Mesenchymal stem cell (in vitro differentiated cells and primary cell): Measurements from ENCODE around the gene OR2K2.
"Not testable (repeated sequence)": the region's sequence is repeated elsewhere in the genome, so short reads cannot be mapped to it uniquely, and the experiment has no call there.

Experiments
- DNase-seq: peaks from one replicate; pipeline ENCODE4 v3.0.0-alpha.2; 2013
- H2AFZ ChIP-seq: one replicate; pipeline ENCODE4 v1.6.1; 2013; ENCODE audit warnings: low read depth, mild to moderate bottlenecking, control low read depth, inconsistent platforms, low read length, moderate library complexity
- H2AK5ac ChIP-seq: 2 replicates; pipeline ENCODE4 v1.6.1; 2013; ENCODE audit warnings: low read length, moderate library complexity, mild to moderate bottlenecking, inconsistent platforms; ENCODE audit not compliant: severe bottlenecking
- H2BK120ac ChIP-seq: one replicate; pipeline ENCODE4 v1.6.1; 2013; ENCODE audit warnings: low read depth, mild to moderate bottlenecking, inconsistent platforms, low read length, moderate library complexity
- H2BK12ac ChIP-seq, 2 experiments: one replicate each; pipeline ENCODE4 v1.6.1; 2013; ENCODE audit warnings: inconsistent platforms in 2 of 2, low read length in 2 of 2, mild to moderate bottlenecking in 2 of 2, moderate library complexity in 2 of 2, control low read depth in 1 of 2
- H2BK15ac ChIP-seq: one replicate; pipeline ENCODE4 v1.6.1; 2013; ENCODE audit warnings: mild to moderate bottlenecking, low read depth, inconsistent platforms; ENCODE audit not compliant: poor library complexity, severe bottlenecking
- H2BK5ac ChIP-seq: 2 replicates; pipeline ENCODE4 v1.6.1; 2013; ENCODE audit warnings: low read depth, mild to moderate bottlenecking, low read length, control low read depth, inconsistent platforms; ENCODE audit not compliant: poor library complexity, severe bottlenecking
- H3K14ac ChIP-seq, 2 experiments: one replicate each; pipeline ENCODE4 v1.6.1; 2013; ENCODE audit warnings: inconsistent platforms in 2 of 2, low read length in 2 of 2, control low read depth in 1 of 2, mild to moderate bottlenecking in 1 of 2, moderate library complexity in 1 of 2
- H3K18ac ChIP-seq, 2 experiments: one replicate each; pipeline ENCODE4 v1.6.1; 2013; ENCODE audit warnings: inconsistent platforms in 2 of 2, low read length in 2 of 2, control low read depth in 1 of 2, low read depth in 1 of 2, mild to moderate bottlenecking in 1 of 2
- H3K23ac ChIP-seq, 2 experiments: one replicate each; pipeline ENCODE4 v1.6.1; 2013; ENCODE audit warnings: inconsistent platforms in 2 of 2, low read length in 2 of 2, mild to moderate bottlenecking in 2 of 2, moderate library complexity in 2 of 2, control low read depth in 1 of 2
- H3K27ac ChIP-seq: 2 replicates; pipeline ENCODE4 v1.5.1; 2013; ENCODE audit warnings: mild to moderate bottlenecking, moderate library complexity, low read length, control low read depth, inconsistent platforms; ENCODE audit not compliant: poor library complexity, severe bottlenecking
- H3K27me3 ChIP-seq, 2 experiments: 2 replicates each; pipeline versions ENCODE4 v1.6.1 to v1.7.0; 2013; ENCODE audit warnings: low read length in 2 of 2, mild to moderate bottlenecking in 2 of 2, moderate library complexity in 2 of 2, control low read depth in 1 of 2, inconsistent platforms in 1 of 2; ENCODE audit not compliant: control insufficient read depth in 1 of 2, insufficient read depth in 1 of 2
- H3K36me3 ChIP-seq, 2 experiments: 2 replicates each; pipeline versions ENCODE4 v1.6.1 to v1.7.0; 2013; ENCODE audit warnings: low read length in 2 of 2, control low read depth in 1 of 2, inconsistent platforms in 1 of 2, low read depth in 1 of 2, mild to moderate bottlenecking in 1 of 2; ENCODE audit not compliant: insufficient read depth in 2 of 2, control insufficient read depth in 1 of 2
- H3K4ac ChIP-seq, 2 experiments: one replicate each; pipeline ENCODE4 v1.6.1; 2013; ENCODE audit warnings: inconsistent platforms in 2 of 2, low read length in 2 of 2, mild to moderate bottlenecking in 2 of 2, moderate library complexity in 2 of 2, control low read depth in 1 of 2, low read depth in 1 of 2
- H3K4me1 ChIP-seq: 2 replicates; pipeline ENCODE4 v1.6.1; 2013; ENCODE audit warnings: low read depth, low read length, control low read depth; ENCODE audit not compliant: control insufficient read depth, insufficient read depth
- H3K4me2 ChIP-seq: 2 replicates; pipeline ENCODE4 v1.6.1; 2013; ENCODE audit warnings: low read length, mild to moderate bottlenecking, inconsistent platforms; ENCODE audit not compliant: poor library complexity, severe bottlenecking
- H3K4me3 ChIP-seq, 2 experiments: 2 replicates each; pipeline versions ENCODE4 v1.5.1 to v1.7.0; 2013; ENCODE audit warnings: low read length in 2 of 2, mild to moderate bottlenecking in 2 of 2, control low read depth in 1 of 2, low read depth in 1 of 2; ENCODE audit not compliant: insufficient read depth in 1 of 2
- H3K79me1 ChIP-seq: replicated peaks from 2 replicates; pipeline ENCODE4 v1.6.1; 2013; ENCODE audit warnings: mild to moderate bottlenecking, control low read depth, low read length, inconsistent platforms; ENCODE audit not compliant: poor library complexity, severe bottlenecking
- H3K9ac ChIP-seq: 2 replicates; pipeline ENCODE4 v1.7.0; 2013; ENCODE audit warnings: mild to moderate bottlenecking, low read length, moderate library complexity
- H3K9me3 ChIP-seq: 2 replicates; pipeline ENCODE4 v1.7.0; 2013; ENCODE audit warnings: mild to moderate bottlenecking, low read length; ENCODE audit not compliant: control insufficient read depth
- H4K8ac ChIP-seq: one replicate; pipeline ENCODE4 v1.6.1; 2013; ENCODE audit warnings: inconsistent platforms, mild to moderate bottlenecking, low read length, moderate library complexity
- H4K91ac ChIP-seq: one replicate; pipeline ENCODE4 v1.6.1; 2013; ENCODE audit warnings: mild to moderate bottlenecking, low read length, inconsistent platforms
- WGBS: methylation state at CpG from one replicate; pipeline ENCODE4 v1.1.7; 2013; ENCODE audit warnings: mixed read lengths; 5-methylcytosine and 5-hydroxymethylcytosine counted together

The OR2K2 gene

DNA sequence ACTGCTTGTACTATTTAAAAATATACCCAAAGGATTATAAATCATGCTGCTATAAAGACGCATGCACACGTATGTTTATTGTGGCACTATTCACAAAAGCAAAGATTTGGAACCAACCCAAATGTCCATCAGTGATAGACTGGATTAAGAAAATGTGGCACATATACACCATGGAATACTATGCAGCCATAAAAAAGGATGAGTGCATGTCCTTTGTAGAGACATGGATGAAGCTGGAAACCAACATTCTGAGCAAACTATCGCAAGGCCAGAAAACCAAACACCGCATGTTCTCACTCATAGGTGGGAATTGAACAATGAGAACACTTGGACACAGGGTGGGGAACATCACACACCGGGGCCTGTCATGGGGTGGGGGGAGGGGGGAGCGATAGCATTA, 26.0 kb downstream of the OR2K2 start:
- not testable (repeated sequence) for H4K8ac ChIP-seq, H3K4me1 ChIP-seq, H3K23ac ChIP-seq

DNA sequence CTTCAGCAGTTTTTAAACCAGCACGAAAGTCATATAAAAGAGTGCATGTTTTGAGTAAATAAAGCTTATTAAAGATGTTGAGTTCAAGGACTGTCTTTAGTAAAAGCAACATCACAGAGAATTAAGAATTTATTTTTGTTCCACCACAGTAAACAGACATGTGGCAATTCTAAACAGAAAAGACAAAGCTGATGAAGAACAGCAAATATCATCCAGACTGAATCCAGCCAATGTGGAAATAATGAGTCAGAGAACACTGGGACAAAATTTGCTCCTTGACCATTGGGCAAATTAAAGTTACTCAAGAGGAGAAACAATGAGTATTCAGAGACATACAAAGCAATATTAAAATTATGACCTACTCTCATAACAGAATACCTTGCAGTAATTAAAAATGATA, 28.8 kb downstream of the OR2K2 start:
- no CpG with 5 or more reads among the region's 1 CpG for WGBS
- H3K18ac ChIP-seq, result no peak overlapping the region

More for the DNA sequence above, 26.0 kb downstream of the OR2K2 start:
- H2BK5ac ChIP-seq, H3K4ac ChIP-seq, H3K27ac ChIP-seq, H3K14ac ChIP-seq, H3K79me1 ChIP-seq, H2BK12ac ChIP-seq, H2BK120ac ChIP-seq, H3K4me2 ChIP-seq, H3K36me3 ChIP-seq, H2AFZ ChIP-seq, H3K9me3 ChIP-seq, H4K91ac ChIP-seq, H2AK5ac ChIP-seq, DNase-seq, H3K18ac ChIP-seq, H2BK15ac ChIP-seq, H3K9ac ChIP-seq, H3K4me3 ChIP-seq, H3K27me3 ChIP-seq: not testable (repeated sequence)
- WGBS, result 90% methylated on average over 4 of the region's 6 CpGs

DNA sequence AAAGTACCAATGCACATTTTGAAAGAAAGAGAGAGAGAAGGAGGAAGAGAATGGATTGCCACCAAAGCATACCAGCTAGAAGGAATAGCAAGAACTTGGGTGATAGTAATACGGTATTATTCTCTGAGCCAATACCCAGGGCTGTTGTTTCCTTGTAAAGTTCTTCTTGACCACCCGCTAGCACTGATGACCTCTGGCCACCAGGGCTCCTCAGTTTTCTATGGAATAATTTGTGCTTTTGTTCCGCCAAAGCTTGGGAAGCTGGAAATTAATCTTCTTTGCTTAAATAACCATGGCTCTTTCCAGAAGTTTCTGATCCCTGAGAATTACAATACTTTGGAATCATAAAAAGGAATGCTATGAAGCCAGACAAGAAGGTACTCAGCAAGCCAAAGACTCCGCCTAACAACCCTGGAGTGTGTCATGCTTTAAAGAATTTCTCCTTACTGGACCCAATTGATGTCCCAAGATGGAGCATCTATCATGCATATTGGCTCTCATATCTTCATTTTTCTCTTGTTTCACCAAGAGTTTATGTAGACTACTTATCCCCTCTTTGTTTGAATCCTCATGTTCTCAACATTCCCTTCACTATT, 29.8 kb downstream of the OR2K2 start:
- H3K27ac ChIP-seq, result no peak overlapping the region
- no peak for DNase-seq
- H3K4ac ChIP-seq, result peak overlapping the region in 1 of 2 experiments; percentile 35
- no peak overlapping the region for H3K4me3 ChIP-seq
- H3K23ac ChIP-seq, result no peak overlapping the region
- H2BK5ac ChIP-seq, result no peak overlapping the region
- peak overlapping the region; percentile 90 for H3K9ac ChIP-seq
- H2BK12ac ChIP-seq, result no peak overlapping the region
- no peak overlapping the region for H4K8ac ChIP-seq
- no peak overlapping the region for H2AFZ ChIP-seq
- H3K14ac ChIP-seq, result no peak overlapping the region
- H3K18ac ChIP-seq, result no peak overlapping the region
- H4K91ac ChIP-seq, result no peak overlapping the region
- 96% methylated on average over 4 of the region's 4 CpGs for WGBS
- no peak overlapping the region for H3K4me2 ChIP-seq
- no peak overlapping the region for H2BK15ac ChIP-seq
- H3K79me1 ChIP-seq, result no peaks in the 10 kb centered on the region
- no peaks in the 10 kb centered on the region for H3K9me3 ChIP-seq
- peaks cover 4% of the 10 kb centered on the region for H3K4me1 ChIP-seq
- H3K36me3 ChIP-seq, result no peaks in the 10 kb centered on the region
- H3K27me3 ChIP-seq, result no peaks in the 10 kb centered on the region
- H2AK5ac ChIP-seq, result no peak overlapping the region
- H2BK120ac ChIP-seq, result no peak overlapping the region

More for the DNA sequence above, 28.8 kb downstream of the OR2K2 start:
- Histone ChIP-seq H4K91ac (no peak overlapping the region), H2BK12ac (no peak overlapping the region), H3K36me3 (no peaks in the 10 kb centered on the region), H3K4me1 (peaks cover 2% of the 10 kb centered on the region), H3K27ac (no peak overlapping the region), H3K4me3 (no peak overlapping the region), H2BK15ac (no peak overlapping the region), H2AFZ (no peak overlapping the region), H3K27me3 (no peaks in the 10 kb centered on the region), H2AK5ac (no peak overlapping the region), H3K9ac (peak overlapping the region; percentile 63), H2BK120ac (no peak overlapping the region), H2BK5ac (no peak overlapping the region), H4K8ac (no peak overlapping the region), H3K9me3 (no peaks in the 10 kb centered on the region), H3K4ac (no peak overlapping the region), H3K14ac (no peak overlapping the region), H3K79me1 (no peaks in the 10 kb centered on the region), H3K4me2 (no peak overlapping the region), H3K23ac (no peak overlapping the region)
- DNase-seq, result peak; percentile 88

DNA sequence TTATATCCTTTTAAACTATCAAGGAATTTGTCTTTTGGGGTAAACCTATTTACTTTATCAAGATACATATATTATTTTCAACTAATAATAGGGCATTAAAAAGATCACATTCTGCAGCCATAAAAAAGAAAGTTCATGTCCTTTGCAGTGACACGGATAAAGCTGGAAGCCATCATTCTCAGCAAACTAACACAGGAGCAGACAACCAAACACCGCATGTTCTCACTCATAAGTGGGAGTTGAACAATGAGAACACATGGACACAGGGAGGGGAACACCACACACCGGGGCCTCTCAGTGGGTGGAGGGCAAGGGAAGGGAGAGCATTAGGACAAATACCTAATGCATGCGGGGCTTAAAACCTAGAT, 30.4 kb downstream of the OR2K2 start:
- H3K79me1 ChIP-seq, DNase-seq, H3K4me1 ChIP-seq, H2AFZ ChIP-seq, H4K8ac ChIP-seq, H2AK5ac ChIP-seq, H3K4me3 ChIP-seq, H3K14ac ChIP-seq, H2BK120ac ChIP-seq, H3K9me3 ChIP-seq, H3K4me2 ChIP-seq, H4K91ac ChIP-seq, H3K23ac ChIP-seq, H3K36me3 ChIP-seq, H2BK15ac ChIP-seq, H2BK12ac ChIP-seq, H3K18ac ChIP-seq, H2BK5ac ChIP-seq, H3K27me3 ChIP-seq, H3K27ac ChIP-seq, H3K4ac ChIP-seq: not testable (repeated sequence)
- peak overlapping the region; percentile 90 for H3K9ac ChIP-seq
- 56% methylated on average over 4 of the region's 4 CpGs for WGBS
